GM12874 (cell line): Measurements from ENCODE around the gene PRSS37.

ENCODE experiments used
- CTCF ChIP-seq: IDR thresholded peaks from 2 replicates; pipeline ENCODE4 v1.5.1; 2011; ENCODE audit warnings: low read depth, mild to moderate bottlenecking, control low read depth, low read length, moderate library complexity; ENCODE audit not compliant: insufficient read depth

Gene PRSS37

GRCh38 chr7:141840708-141841107 is 577 bp downstream of the PRSS37 start:
- TF ChIP-seq CTCF, result no peak

- TF ChIP-seq CTCF, result no peak
Measured at GRCh38 chr7:141839256-141839655, 2.0 kb downstream of the PRSS37 start.

GRCh38 chr7:141838581-141838980 is 2.7 kb downstream of the PRSS37 start:
- TF ChIP-seq CTCF, result no peak

- TF ChIP-seq CTCF, result no peak
Measured at GRCh38 chr7:141837683-141838082, 3.6 kb downstream of the PRSS37 start.

GRCh38 chr7:141820067-141820466 is 21.2 kb downstream of the PRSS37 start:
- no peak for TF ChIP-seq CTCF

- no peak for TF ChIP-seq CTCF
Measured at GRCh38 chr7:141792526-141792925, 48.8 kb downstream of the PRSS37 start.

- no peak for TF ChIP-seq CTCF
Measured at GRCh38 chr7:141789917-141790316, 51.4 kb downstream of the PRSS37 start, which contains the start of gene TAS2R5. TSS of gene TAS2R5 (plus strand) at chr7:141790217. CDS start at chr7:141790362, 145 bp downstream.

GRCh38 chr7:141788296-141788695 is 53.0 kb downstream of the PRSS37 start:
- no peak for TF ChIP-seq CTCF
